Stimulated activated CD8-positive, alpha-beta memory T cell treated with anti-CD3 and anti-CD28 coated beads, Interleukin-2, amount 100 ng/mL, for 48 hours (primary cell): ENCODE measurements around the gene FAM209A.
"Not testable (repeated sequence)": the region's sequence is repeated elsewhere in the genome, so short reads cannot be mapped to it uniquely, and the experiment has no call there.

ENCODE experiments used
- DNase-seq, 2 donors: peaks; one replicate each; pipeline ENCODE4 v3.0.0-alpha.2; 2020; ENCODE audit warnings: low read depth in 2 of 2

FAM209A gene

GRCh38 chr20:56540415-56540814 lies 15.9 kb downstream of the FAM209A start:
- no peak for DNase-seq

- DNase-seq, result no peak
These were observed 18.0 kb downstream of the FAM209A start for GRCh38 chr20:56542489-56543030.

- DNase-seq, result no peak
These were observed 27.0 kb downstream of the FAM209A start for GRCh38 chr20:56551571-56551970.

- DNase-seq, result no peak
These were observed 28.5 kb downstream of the FAM209A start for GRCh38 chr20:56552911-56553629.

GRCh38 chr20:56554869-56555268 lies 30.3 kb downstream of the FAM209A start:
- DNase-seq, result no peak

- DNase-seq, result no peak
These were observed 34.4 kb downstream of the FAM209A start for GRCh38 chr20:56558968-56559367.

GRCh38 chr20:56564526-56564925 lies 40.0 kb downstream of the FAM209A start:
- not testable (repeated sequence) for DNase-seq

GRCh38 chr20:56565511-56565910 lies 41.0 kb downstream of the FAM209A start:
- no peak for DNase-seq

GRCh38 chr20:56566621-56567020 lies 42.1 kb downstream of the FAM209A start:
- DNase-seq, result no peak

- DNase-seq, result no peak
These were observed 46.3 kb downstream of the FAM209A start for GRCh38 chr20:56570832-56571231.

- DNase-seq, result no peak
These were observed 47.6 kb downstream of the FAM209A start for GRCh38 chr20:56572172-56572571.

- no peak for DNase-seq
These were observed 49.4 kb downstream of the FAM209A start for GRCh38 chr20:56573986-56574385.

GRCh38 chr20:56574531-56575142 lies 50.1 kb downstream of the FAM209A start:
- DNase-seq, result no peak

GRCh38 chr20:56575157-56575556 lies 50.6 kb downstream of the FAM209A start:
- DNase-seq, result no peak
